GM12864 (cell line): ENCODE results near the gene CYP1A2.

Experiments
- DNase-seq: peaks from one replicate; pipeline ENCODE4 v3.0.0-alpha.2; 2011; ENCODE audit warnings: low read depth
- H3K4me3 ChIP-seq: 2 replicates; pipeline ENCODE4 v1.5.1; 2011; ENCODE audit warnings: mild to moderate bottlenecking, low read depth, low read length, control low read depth
- TF ChIP-seq, protein P1 (sequence below): IDR thresholded peaks from 2 replicates; pipeline ENCODE4 v1.5.1; 2011; ENCODE audit warnings: low read depth, mild to moderate bottlenecking, moderate library complexity, low read length, control low read depth, inconsistent platforms; ENCODE audit errors: missing control alignments

CYP1A2 gene

DNA sequence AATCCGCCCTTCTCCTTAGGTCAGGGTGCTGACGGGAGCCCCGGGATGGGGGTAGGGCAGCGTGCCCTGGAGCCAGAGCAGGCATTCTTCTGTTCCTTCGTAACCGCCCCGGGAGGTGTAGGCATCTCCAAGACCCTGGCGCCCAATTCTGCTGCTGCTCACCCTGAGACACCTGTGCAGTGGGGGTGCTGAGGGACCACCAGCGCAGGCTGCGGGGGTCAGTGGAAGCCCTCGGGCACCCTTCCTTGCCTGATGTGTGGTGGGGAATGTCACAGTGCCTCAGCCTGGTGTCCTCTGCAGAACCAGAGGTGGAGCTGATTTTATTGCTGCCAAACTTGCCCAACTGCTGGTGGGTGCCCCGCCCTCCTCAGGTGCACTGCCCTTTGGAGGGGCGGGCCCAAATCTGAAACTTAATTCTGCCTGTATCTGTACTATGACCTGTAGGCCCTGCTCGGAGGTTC lies 40.6 kb downstream of the CYP1A2 start:
- TF ChIP-seq, protein P1, sequence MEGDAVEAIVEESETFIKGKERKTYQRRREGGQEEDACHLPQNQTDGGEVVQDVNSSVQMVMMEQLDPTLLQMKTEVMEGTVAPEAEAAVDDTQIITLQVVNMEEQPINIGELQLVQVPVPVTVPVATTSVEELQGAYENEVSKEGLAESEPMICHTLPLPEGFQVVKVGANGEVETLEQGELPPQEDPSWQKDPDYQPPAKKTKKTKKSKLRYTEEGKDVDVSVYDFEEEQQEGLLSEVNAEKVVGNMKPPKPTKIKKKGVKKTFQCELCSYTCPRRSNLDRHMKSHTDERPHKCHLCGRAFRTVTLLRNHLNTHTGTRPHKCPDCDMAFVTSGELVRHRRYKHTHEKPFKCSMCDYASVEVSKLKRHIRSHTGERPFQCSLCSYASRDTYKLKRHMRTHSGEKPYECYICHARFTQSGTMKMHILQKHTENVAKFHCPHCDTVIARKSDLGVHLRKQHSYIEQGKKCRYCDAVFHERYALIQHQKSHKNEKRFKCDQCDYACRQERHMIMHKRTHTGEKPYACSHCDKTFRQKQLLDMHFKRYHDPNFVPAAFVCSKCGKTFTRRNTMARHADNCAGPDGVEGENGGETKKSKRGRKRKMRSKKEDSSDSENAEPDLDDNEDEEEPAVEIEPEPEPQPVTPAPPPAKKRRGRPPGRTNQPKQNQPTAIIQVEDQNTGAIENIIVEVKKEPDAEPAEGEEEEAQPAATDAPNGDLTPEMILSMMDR, result no peak
- peak overlapping the region; percentile 62 for H3K4me3 ChIP-seq
- no peak for DNase-seq

DNA sequence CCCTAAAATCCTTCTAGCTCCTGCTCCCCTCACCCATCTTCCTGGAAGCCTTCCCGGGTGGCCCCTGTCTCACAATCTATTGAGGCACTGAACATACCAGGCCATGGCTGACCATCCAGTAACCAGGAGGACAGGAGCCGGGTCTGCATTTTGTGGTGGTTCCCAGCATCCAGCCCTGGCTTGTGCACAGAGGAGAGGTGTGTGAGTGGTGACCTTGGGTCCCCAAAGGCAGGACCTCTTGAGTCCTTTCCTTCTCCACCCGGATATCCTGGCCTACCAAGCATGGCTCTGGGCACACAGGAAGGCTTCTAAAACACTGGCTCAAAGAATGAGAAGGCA lies 41.1 kb downstream of the CYP1A2 start:
- DNase-seq, result no peak
- H3K4me3 ChIP-seq, result peak overlapping the region; percentile 62
- TF ChIP-seq, protein P1, result no peak

DNA sequence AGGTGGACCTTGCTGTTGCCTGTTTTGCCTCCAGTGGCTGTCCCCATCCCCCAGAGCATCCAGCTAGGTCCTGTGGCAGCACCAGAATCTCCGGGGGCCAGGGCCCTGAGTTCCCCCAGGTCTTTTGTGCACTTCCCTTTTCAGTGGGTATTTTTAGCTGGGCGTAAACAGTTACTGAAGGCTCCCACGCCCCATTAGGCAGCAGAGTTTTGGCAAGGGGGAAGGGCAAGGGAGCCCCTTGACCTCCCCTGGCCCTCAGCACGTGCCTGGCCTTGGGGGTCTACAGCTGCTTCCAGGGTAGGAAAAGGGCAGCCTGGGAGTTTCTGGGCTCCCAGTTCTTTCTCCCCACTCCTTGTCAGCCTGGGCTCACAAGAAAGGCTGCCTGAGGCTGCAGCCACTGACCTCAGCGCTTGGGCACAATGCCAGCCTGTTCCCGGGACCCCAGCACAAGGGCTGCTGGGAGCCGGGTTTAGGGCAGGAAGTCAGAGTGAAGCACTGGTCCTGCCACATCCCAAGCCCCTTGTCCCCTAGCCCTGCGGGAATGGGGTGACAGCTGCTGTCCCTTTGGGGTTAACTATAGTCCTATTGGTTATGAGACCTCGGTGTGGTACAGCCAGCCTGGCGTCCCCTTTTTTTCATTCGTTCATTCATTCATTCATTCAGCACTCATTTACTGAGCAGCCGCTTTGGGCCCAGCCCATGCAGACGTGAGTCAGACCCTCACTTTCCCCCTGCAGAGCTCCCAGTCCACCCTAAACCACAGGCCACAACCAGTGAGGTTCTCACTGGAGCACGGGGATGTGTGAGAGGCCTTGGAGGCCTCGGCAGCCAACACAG lies 41.7 kb downstream of the CYP1A2 start:
- DNase-seq, result peak; percentile 75
- H3K4me3 ChIP-seq, result peak overlapping the region; percentile 62
- TF ChIP-seq, protein P1, result no peak

DNA sequence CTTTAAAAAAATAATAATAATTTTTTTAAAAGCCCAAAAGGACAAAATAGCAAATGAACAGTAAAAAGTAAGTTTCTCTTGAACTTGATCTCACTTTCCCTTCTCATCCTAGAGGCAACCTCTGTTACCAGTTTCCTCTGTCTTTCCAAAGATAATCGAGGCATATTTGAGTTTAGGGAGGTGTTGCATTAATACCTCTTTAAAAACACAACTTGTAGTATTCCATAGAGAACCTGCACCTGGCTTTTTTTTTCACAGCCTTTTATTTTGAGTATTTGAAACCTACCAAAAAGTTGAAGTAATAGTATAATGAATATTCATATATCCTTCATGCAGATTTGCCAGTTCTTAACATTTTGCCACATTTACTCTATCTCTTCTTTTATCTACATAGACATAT lies 42.4 kb downstream of the CYP1A2 start:
- TF ChIP-seq, protein P1, result no peak
- no peak for DNase-seq
- peak overlapping the region; percentile 62; the same call in 1 of the 2 replicates for H3K4me3 ChIP-seq

DNA sequence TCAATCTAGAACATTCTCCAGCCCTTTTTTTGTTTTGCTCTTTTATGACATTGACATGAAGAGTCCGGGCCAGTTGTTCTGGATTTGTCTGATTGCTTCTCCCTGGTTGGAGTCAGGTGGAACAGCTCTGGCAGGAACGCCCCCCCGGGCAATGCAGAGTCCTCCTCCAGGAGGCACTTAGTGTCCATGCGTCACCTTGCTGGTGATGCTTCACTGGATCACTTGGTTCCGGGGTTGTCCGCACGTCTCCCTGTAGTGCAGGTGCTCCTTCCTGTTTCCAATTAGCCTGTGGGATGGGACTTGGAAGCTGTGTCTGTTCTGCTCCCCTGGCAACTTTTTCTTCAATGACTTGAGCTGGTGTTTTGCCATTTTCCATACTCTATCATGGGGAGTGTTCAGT lies 43.0 kb downstream of the CYP1A2 start:
- H3K4me3 ChIP-seq, result peak overlapping the region; percentile 1; the same call in 1 of the 2 replicates
- TF ChIP-seq, protein P1, result no peak
- DNase-seq, result no peak

DNA sequence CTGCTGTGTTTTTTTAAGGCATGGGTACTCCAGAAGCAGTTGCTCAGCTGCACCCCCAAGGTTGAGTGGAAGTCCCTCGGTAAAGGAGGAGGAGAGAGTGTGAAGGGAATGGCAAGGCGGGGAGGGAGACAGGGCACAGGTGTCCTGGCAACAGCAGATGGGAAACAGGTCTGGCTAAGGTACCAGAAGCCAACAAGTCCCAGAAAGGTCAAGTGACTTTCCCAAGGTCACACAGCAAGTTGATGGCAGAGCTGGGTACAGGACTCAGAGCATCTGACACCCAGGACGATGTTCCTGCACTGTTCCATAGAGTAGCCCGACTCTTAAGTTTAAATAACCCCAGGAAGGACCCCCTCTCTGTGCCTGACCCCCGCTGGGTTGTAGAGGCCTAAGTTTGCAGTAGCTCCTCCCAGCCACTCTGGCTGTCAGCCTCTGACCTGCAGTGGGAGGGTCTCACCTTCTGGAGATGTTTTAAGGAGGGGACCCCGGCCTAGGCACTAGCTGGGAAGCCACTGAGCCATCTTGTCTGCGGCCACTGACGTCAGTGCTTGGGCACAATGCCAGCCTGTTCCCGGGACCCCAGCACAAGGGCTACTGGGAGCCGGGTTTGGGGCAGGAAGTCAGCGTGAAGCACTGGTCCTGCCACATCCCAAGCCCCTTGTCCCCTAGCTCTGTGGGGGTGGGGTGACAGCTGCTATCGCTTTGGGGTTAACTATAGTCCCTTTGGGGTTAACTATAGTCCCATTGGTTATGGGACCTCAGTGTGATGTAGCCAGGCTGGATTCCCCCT lies 43.8 kb downstream of the CYP1A2 start:
- TF ChIP-seq, protein P1, result no peak
- no peak for DNase-seq
- peak overlapping the region; percentile 8; the same call in 1 of the 2 replicates for H3K4me3 ChIP-seq
